IPS DF 6.9 (cell line): ENCODE results near the gene SORCS2.

Experiments used
- DNase-seq: peaks from one replicate; pipeline ENCODE4 v3.0.0-alpha.2; 2013; ENCODE audit warnings: low read depth, low spot score
- H3K27ac ChIP-seq: one replicate; pipeline ENCODE4 v1.5.1; 2013; ENCODE audit warnings: low read length, control low read depth
- H3K27me3 ChIP-seq: 2 replicates; pipeline ENCODE4 v1.6.1; 2013; ENCODE audit warnings: mild to moderate bottlenecking, low read length; ENCODE audit not compliant: control insufficient read depth, insufficient read depth
- H3K36me3 ChIP-seq: 2 replicates; pipeline ENCODE4 v1.6.1; 2013; ENCODE audit warnings: low read length; ENCODE audit not compliant: control insufficient read depth, insufficient read depth
- H3K4me1 ChIP-seq: 2 replicates; pipeline ENCODE4 v1.6.1; 2013; ENCODE audit warnings: low read length; ENCODE audit not compliant: control insufficient read depth, insufficient read depth
- H3K4me3 ChIP-seq: 2 replicates; pipeline ENCODE4 v1.5.1; 2013; ENCODE audit warnings: mild to moderate bottlenecking, low read length
- H3K9me3 ChIP-seq: 2 replicates; pipeline ENCODE4 v1.6.1; 2013; ENCODE audit warnings: low read length, inconsistent platforms; ENCODE audit not compliant: control insufficient read depth, insufficient read depth
- WGBS: extraction: QIAGEN DNeasy Blood & Tissue Kit; methylation state at CpG from one replicate; pipeline ENCODE4 v1.1.7; 2013; ENCODE audit warnings: mixed read lengths, missing lambda C conversion rate; ENCODE audit not compliant: insufficient read length, insufficient coverage; 5-methylcytosine and 5-hydroxymethylcytosine counted together

The SORCS2 gene

DNA sequence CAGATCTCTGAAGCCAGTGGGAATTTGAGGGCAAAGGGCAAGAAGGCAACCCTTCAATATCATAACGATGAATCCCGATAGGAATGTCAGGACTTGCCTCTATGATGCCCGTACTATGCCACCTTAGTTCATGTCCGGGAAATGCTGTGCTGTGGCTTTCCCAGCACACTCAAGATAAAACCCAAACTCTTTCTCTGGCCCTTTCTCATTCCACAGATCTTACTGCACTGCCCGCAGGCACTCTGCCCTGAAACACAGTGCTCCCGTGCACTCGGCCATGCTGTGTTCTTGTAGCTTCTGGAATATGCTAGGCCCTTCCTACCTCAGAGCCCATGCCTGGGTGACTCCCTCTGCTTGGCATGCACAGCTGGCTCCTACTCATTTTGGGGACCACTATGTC, 26.3 kb downstream of the SORCS2 start:
- no CpG with 5 or more reads among the region's 7 CpGs for WGBS
- no peak overlapping the region for H3K27ac ChIP-seq
- no peak for DNase-seq
- H3K36me3 ChIP-seq = no peaks in the 10 kb centered on the region
- no peak overlapping the region for H3K4me3 ChIP-seq
- H3K27me3 ChIP-seq = no peaks in the 10 kb centered on the region
- H3K9me3 ChIP-seq = no peaks in the 10 kb centered on the region
- H3K4me1 ChIP-seq = no peaks in the 10 kb centered on the region

DNA sequence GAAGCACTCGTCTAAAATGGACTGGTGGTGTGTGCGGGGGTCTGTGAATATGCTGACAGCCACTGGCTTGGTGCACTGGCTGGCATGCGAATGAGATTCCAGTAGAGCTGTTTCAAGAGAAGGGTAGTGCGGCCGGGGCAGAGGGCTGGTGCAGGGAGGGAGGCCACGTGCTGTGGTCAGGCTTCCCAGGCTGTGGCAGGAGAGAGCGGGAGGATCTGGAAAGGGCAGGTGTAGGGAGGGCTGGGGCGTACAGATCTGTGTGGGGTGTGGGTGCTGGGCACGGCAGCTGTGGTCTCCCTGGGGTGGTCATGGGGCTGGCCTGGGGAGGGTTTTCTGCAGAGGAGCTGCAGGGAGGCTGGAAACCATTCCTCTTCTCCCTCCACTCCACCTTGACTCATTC, 30.2 kb downstream of the SORCS2 start:
- H3K4me1 ChIP-seq = no peaks in the 10 kb centered on the region
- no peaks in the 10 kb centered on the region for H3K36me3 ChIP-seq
- no peak overlapping the region for H3K27ac ChIP-seq
- DNase-seq = no peak
- no peaks in the 10 kb centered on the region for H3K27me3 ChIP-seq
- no peaks in the 10 kb centered on the region for H3K9me3 ChIP-seq
- no peak overlapping the region for H3K4me3 ChIP-seq
- WGBS = no CpG with 5 or more reads among the region's 9 CpGs

DNA sequence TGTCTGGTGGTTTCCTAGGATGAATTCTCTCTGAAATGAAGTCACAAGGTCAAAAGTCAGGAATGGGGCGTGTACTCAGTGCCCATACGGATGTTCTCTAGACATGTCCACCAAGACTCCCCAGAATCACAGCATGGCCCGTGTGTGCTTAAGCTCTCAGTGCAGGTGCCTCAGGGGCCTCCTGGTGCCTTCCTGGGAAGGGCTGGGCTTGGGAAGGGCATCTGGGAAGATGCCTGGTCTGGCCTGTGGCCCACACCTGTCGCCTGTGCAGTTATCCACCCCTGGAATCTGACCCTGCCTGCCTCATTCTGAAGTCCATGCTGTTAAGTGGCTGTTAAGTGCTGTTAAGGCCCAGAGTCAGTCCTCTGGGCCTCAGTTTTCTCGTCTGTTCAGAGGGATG, 31.2 kb downstream of the SORCS2 start:
- no peaks in the 10 kb centered on the region for H3K36me3 ChIP-seq
- WGBS = no CpG with 5 or more reads among the region's 5 CpGs

DNA sequence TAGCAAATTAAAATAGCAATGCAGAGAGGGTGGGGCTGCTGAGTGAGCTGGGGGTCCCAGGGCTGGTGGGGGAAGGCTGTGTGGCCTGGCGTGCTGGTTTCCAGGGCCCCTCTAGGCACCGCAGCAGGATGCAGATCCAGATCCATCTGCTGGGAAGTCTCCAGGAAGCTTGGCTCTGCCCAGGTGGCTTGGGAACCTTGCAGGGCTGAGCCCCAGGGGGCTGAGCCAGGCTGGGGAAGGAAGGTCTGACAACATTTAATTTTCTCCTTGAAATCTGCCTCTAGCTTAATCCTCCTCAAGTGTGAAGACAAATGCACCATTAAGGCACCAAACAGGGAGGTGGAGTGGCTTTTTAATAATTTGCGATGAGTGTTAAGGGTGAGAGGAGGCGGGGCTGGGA, 31.7 kb downstream of the SORCS2 start:
- WGBS = no CpG with 5 or more reads among the region's 4 CpGs
- H3K4me1 ChIP-seq = no peaks in the 10 kb centered on the region
- no peak for DNase-seq

More for the DNA sequence above, 31.2 kb downstream of the SORCS2 start:
- Histone ChIP-seq H3K4me3 (no peak overlapping the region), H3K9me3 (no peaks in the 10 kb centered on the region), H3K4me1 (no peaks in the 10 kb centered on the region), H3K27ac (no peak overlapping the region), H3K27me3 (no peaks in the 10 kb centered on the region)
- DNase-seq = no peak

DNA sequence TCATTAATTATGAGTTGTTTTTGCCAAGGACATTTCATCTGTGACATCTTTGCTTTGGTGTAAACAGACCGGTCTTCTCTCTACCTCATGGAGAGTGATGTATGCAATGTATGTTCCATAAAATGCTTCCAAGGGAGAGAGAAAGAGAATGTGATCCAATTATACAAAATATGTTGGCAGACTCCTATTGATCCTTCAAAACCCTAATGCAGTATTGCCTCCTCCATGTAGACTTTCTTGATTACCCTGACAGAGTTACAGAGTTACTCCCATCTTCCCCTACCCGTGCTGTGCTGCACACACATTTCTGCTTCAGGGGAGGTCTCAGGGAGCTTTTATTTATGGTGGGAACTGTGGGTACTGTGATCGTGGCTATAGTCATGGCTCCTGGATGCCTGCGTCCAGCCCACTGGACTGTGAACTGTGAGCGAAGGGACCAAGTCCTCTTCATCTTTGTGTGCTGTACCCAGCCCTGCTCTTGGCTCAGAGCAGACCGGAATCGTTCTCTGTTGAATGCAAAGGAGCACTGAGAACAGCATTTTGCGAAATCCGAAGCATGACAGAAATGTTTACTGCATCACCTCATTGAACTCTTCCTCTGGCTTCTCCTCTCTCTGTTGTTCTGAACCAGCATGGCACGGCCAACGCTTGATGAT, 32.7 kb downstream of the SORCS2 start:
- Histone ChIP-seq H3K4me3 (no peak overlapping the region; the same call in 1 of the 2 replicates), H3K4me1 (no peaks in the 10 kb centered on the region), H3K36me3 (no peaks in the 10 kb centered on the region), H3K27me3 (no peaks in the 10 kb centered on the region), H3K27ac (no peak overlapping the region), H3K9me3 (no peaks in the 10 kb centered on the region)
- WGBS = no CpG with 5 or more reads among the region's 11 CpGs
- no peak for DNase-seq

More for the DNA sequence above, 31.7 kb downstream of the SORCS2 start:
- no peak overlapping the region for H3K27ac ChIP-seq
- H3K9me3 ChIP-seq = no peaks in the 10 kb centered on the region
- H3K27me3 ChIP-seq = no peaks in the 10 kb centered on the region
- H3K36me3 ChIP-seq = no peaks in the 10 kb centered on the region
- H3K4me3 ChIP-seq = no peak overlapping the region

DNA sequence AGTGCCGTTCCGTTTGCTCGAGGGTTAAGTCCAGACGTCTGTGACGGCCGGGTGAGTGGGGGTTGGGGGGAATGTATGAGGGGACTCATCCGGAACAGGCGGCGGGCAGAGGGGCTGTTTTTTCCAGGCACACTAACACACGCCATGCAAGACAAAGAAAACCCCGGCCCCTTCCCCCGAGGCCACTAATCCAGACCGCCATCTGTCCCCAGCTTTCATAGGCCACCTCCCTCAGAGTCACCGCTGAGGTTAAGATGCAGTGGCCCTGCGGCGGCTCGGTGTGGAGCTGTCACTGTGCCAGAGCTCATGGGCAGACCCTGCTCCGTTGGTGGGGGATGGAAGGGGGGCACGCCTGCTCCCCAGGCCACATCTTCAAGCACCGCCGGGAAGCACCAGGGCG, 34.1 kb downstream of the SORCS2 start:
- no peaks in the 10 kb centered on the region for H3K27me3 ChIP-seq
- H3K4me3 ChIP-seq = no peak overlapping the region
- DNase-seq = no peak
- no peaks in the 10 kb centered on the region for H3K9me3 ChIP-seq
- no peaks in the 10 kb centered on the region for H3K36me3 ChIP-seq
- no peaks in the 10 kb centered on the region for H3K4me1 ChIP-seq
- H3K27ac ChIP-seq = no peak overlapping the region
- no CpG with 5 or more reads among the region's 22 CpGs for WGBS

DNA sequence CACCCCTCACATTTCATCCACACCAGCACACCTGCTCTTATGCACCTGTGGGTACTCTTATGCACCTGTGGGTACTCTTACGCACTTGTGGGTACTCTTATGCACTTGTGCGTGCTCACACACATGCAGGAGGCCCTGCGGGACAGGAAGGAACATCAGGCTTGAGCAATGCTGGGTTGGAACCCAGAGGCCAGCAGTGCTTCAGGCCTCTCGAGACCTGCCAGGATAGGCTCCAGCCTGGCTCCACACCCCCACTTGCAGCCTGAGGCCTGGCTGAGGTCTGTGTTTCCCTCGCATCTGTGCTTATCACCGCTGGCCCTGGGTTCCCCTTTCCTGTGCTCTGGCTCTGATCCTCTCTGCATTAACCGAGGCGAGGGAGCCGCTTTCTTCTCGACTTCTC, 34.7 kb downstream of the SORCS2 start:
- Histone ChIP-seq H3K4me3 (no peak overlapping the region), H3K9me3 (no peaks in the 10 kb centered on the region), H3K4me1 (no peaks in the 10 kb centered on the region), H3K36me3 (no peaks in the 10 kb centered on the region), H3K27ac (no peak overlapping the region), H3K27me3 (no peaks in the 10 kb centered on the region)
- no CpG with 5 or more reads among the region's 10 CpGs for WGBS
- DNase-seq = no peak

DNA sequence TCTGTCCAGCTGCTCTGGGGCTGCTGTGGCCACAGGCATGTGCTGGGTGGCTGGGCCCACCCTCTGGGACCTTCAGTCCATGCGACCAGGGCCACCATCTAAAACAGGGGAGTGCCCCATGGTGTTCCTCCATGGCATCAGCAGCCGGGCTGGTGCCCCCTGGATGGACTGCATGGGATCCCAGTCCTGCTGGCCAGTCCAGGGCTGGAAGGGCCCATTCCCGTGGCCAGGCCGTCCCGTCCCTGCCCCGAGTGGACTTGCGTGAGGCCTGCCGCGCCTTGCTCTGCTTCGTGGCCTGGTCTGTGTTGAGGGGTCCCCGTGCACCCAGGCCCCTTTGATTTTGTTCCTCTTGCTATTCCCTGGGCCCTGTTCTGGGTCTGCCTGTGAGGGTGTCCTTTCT, 36.4 kb downstream of the SORCS2 start:
- H3K4me3 ChIP-seq = no peak overlapping the region
- no peaks in the 10 kb centered on the region for H3K4me1 ChIP-seq
- no CpG with 5 or more reads among the region's 11 CpGs for WGBS
- no peak for DNase-seq
- no peaks in the 10 kb centered on the region for H3K9me3 ChIP-seq
- no peaks in the 10 kb centered on the region for H3K27me3 ChIP-seq
- H3K27ac ChIP-seq = no peak overlapping the region
- H3K36me3 ChIP-seq = no peaks in the 10 kb centered on the region

DNA sequence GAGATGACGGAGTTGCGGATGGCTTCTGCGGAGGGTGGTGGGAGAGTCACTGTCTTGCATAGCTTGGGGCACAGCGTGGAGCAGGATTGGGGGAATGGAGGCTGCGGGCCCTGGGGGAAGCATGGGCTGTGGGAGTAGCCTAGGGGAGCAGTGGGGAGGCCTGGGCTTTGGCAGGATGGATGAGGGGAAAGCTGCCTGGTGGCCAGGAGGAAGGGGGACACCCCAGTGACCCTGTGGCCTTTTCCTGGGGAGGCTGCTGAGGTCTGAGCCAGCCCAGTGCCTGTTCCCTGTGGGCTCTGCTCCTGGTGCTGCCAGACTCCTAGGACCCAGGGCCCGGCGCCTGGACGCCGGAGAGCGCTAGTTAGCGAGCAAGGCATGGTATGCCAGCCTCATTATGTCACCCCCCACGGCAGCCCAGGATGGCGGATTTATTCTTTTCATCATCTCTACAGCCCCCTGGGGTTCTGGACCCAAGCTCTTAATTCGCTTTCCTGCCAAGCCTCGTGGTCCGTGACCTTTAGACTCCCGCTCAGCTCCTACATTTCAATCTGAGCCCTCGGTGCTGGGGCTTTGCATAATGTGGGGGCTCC, 39.8 kb downstream of the SORCS2 start:
- no peak overlapping the region for H3K4me3 ChIP-seq
- no peaks in the 10 kb centered on the region for H3K4me1 ChIP-seq
- DNase-seq = no peak
- H3K27ac ChIP-seq = no peak overlapping the region
- H3K27me3 ChIP-seq = no peaks in the 10 kb centered on the region
- WGBS = no CpG with 5 or more reads among the region's 18 CpGs
- no peaks in the 10 kb centered on the region for H3K9me3 ChIP-seq
- H3K36me3 ChIP-seq = no peaks in the 10 kb centered on the region

DNA sequence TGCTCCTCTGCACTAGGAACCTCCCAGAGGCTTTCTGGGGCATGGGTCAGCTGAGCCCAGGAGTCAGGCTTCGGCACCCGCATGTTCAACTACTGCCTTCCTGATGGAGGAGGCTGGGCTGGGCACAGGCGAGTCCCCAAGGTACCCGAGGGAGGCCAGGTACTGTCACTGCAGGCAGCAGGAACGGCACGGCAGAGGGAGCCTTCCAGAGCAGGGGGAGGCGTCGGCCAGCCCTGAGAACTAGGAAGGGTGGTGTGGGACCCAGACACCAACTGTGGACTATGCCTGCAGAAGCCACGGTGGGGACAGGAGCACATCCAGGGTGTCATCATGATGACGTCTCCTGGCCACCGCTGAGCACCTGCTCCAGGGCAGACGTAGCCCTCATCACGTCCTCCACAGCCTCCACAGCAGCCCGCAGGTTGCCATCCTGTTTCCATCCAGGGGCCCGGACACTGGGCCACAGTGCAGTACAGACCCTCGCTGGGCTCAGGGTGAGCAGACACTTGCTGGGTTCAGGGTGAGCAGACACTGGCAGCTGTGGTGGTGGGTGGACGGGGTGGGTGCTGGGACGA, 40.8 kb downstream of the SORCS2 start:
- Histone ChIP-seq H3K27ac (no peak overlapping the region), H3K9me3 (no peaks in the 10 kb centered on the region), H3K4me1 (no peaks in the 10 kb centered on the region), H3K36me3 (no peaks in the 10 kb centered on the region), H3K4me3 (no peak overlapping the region), H3K27me3 (no peaks in the 10 kb centered on the region)
- no peak for DNase-seq
- no CpG with 5 or more reads among the region's 18 CpGs for WGBS

DNA sequence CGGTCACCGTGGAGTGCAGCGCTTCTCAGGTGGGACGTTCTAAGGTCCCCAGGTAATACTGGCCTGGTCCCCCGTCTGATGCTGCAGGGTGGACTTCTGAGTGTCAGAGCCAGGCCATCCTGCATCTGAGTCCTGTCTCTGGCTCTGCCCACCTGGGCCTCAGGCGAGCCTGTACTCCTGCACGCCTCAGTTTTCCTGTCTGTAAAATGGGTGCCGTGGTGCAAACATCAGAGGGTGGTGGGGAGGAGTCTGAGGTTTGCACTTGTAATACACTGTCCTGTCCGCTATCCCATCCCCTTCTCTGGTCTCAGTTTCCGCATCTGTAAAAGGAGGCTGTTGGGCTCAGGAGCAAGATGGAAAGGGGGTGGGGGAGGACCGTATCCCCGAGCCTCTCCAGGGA, 41.3 kb downstream of the SORCS2 start:
- no peaks in the 10 kb centered on the region for H3K36me3 ChIP-seq
- H3K27me3 ChIP-seq = no peaks in the 10 kb centered on the region
- H3K4me3 ChIP-seq = no peak overlapping the region
- H3K9me3 ChIP-seq = no peaks in the 10 kb centered on the region; the same call in 1 of the 2 replicates
- no peak for DNase-seq
- no peak overlapping the region for H3K27ac ChIP-seq
- no CpG with 5 or more reads among the region's 12 CpGs for WGBS
- no peaks in the 10 kb centered on the region for H3K4me1 ChIP-seq
